ENCODE results near the gene ALKAL2. TPM values are rescaled to one million over a fixed set of nuclear protein-coding genes. Genes with fewer than 3 reads are reported as not detected.

Gene ALKAL2
- total and polyA plus RNA-seq, 8 donors: 21.2 to 93.6 (median 38.1) TPM

GRCh38 chr2:287471-287885, 413 bp downstream of the ALKAL2 start:
- peaks cover 0 to 10% (median 8%) of the 10 kb centered on the region in 3 donors for H3K36me3 ChIP-seq
- no peak for FAIRE-seq
- WGBS, 2 donors: 7 to 8% methylated on average over 39 to 46 of the region's 46 CpGs
- intact Hi-C loops (cut with DNase I): loop anchor here in 1 of 3 donors (5.0 kb wide), 1 partner anchor 115 kb away; no protein-coding TSS in a partner anchor
- H3K4me3 ChIP-seq: peak overlapping the region; percentile 24 to 60 (median 46)
- ATAC-seq: peak in 3 of 4 donors; percentile 14 to 35 (median 29)
- H3K4me1 ChIP-seq: peaks cover 0 to 8% (median 0%) of the 10 kb centered on the region in 3 donors
- peak in 2 of 6 donors; percentile 34 to 54 for DNase-seq
- peak overlapping the region; percentile 75 to 91 (median 87) for H3K27ac ChIP-seq
- no peaks in the 10 kb centered on the region for H3K27me3 ChIP-seq
- H3K9me3 ChIP-seq: no peaks in the 10 kb centered on the region
- TF ChIP-seq CTCF (IDR thresholded peaks at IDR 0.05): no peak

GRCh38 chr2:286774-287392, 1.0 kb downstream of the ALKAL2 start:
- Histone ChIP-seq H3K27me3 (no peaks in the 10 kb centered on the region), H3K4me3 (peak overlapping the region in 3 of 4 donors; percentile 44 to 60 (median 49)), H3K4me1 (peaks cover 0 to 10% (median 0%) of the 10 kb centered on the region in 3 donors), H3K36me3 (peaks cover 0 to 15% (median 9%) of the 10 kb centered on the region in 3 donors), H3K27ac (peak overlapping the region; percentile 75 to 91 (median 87)), H3K9me3 (no peaks in the 10 kb centered on the region)
- ATAC-seq: peak in 3 of 4 donors; percentile 3 to 14 (median 7)
- intact Hi-C loops (cut with DNase I): loop anchor here in 1 of 3 donors (5.0 kb wide), 1 partner anchor 115 kb away; no protein-coding TSS in a partner anchor
- no peak for TF ChIP-seq CTCF (IDR thresholded peaks at IDR 0.05)
- no peak for FAIRE-seq
- WGBS, 2 donors: 35% methylated on average over 20 of the region's 20 CpGs
- DNase-seq: no peak

- peaks cover 0 to 18% (median 4%) of the 10 kb centered on the region in 3 donors for H3K4me1 ChIP-seq
- ATAC-seq: no peak
- intact Hi-C loops (cut with DNase I): loop anchor here in 1 of 3 donors (5.0 kb wide), 1 partner anchor 114 kb away; no protein-coding TSS in a partner anchor
These were observed 1.9 kb downstream of the ALKAL2 start for GRCh38 chr2:286035-286434.

GRCh38 chr2:285531-285930, 2.4 kb downstream of the ALKAL2 start:
- H3K27ac ChIP-seq: peak overlapping the region in 3 of 4 donors; percentile 86 to 91 (median 88)
- DNase-seq (no peak), FAIRE-seq (no peak), ATAC-seq (no peak)
- peaks cover 0 to 22% (median 9%) of the 10 kb centered on the region in 3 donors for H3K36me3 ChIP-seq
- TF ChIP-seq CTCF (IDR thresholded peaks at IDR 0.05): no peak
- peak overlapping the region in 2 of 4 donors; percentile 49 to 60 for H3K4me3 ChIP-seq
- 52 to 58% methylated on average over 1 of the region's 1 CpG for WGBS, 2 donors
- H3K4me1 ChIP-seq: peaks cover 3 to 24% (median 9%) of the 10 kb centered on the region in 3 donors
- H3K9me3 ChIP-seq: no peaks in the 10 kb centered on the region
- intact Hi-C loops (cut with DNase I): loop anchor here in 1 of 3 donors (5.0 kb wide), 1 partner anchor 113 kb away; no protein-coding TSS in a partner anchor
- H3K27me3 ChIP-seq: no peaks in the 10 kb centered on the region

More at GRCh38 chr2:286035-286434, 1.9 kb downstream of the ALKAL2 start:
- H3K9me3 ChIP-seq: no peaks in the 10 kb centered on the region
- TF ChIP-seq CTCF (IDR thresholded peaks at IDR 0.05): no peak
- no peak for FAIRE-seq
- 66 to 71% methylated on average over 6 of the region's 6 CpGs for WGBS, 2 donors
- H3K36me3 ChIP-seq: peaks cover 0 to 22% (median 9%) of the 10 kb centered on the region in 3 donors
- peak overlapping the region; percentile 75 to 91 (median 87) for H3K27ac ChIP-seq
- no peak for DNase-seq
- H3K4me3 ChIP-seq: peak overlapping the region in 3 of 4 donors; percentile 44 to 60 (median 49)
- H3K27me3 ChIP-seq: no peaks in the 10 kb centered on the region

All from pancreas (tissue), 10 donors.